Measurements from ENCODE around the gene SYNPO2. TPM values are rescaled to one million over a fixed set of nuclear protein-coding genes. Genes with fewer than 3 reads are reported as not detected.

The SYNPO2 gene
- total RNA-seq, 6 experiments from 2014 or later, result 2.7 to 11.2 (median 8.2) TPM

- Histone ChIP-seq H3K27ac (no peak overlapping the region), H3K27me3 (no peaks in the 10 kb centered on the region), H3K4me1 (no peaks in the 10 kb centered on the region), H3K4me3 (no peak overlapping the region), H3K9me3 (no peaks in the 10 kb centered on the region), H3K36me3 (no peaks in the 10 kb centered on the region)
- WGBS (ENCODE audit: insufficient coverage, low coverage, low lambda C conversion rate, missing lambda C conversion rate), result 89% methylated on average over 6 of the region's 6 CpGs
- ATAC-seq, result no peak
- TF ChIP-seq POLR2A (IDR thresholded peaks at IDR 0.05) (no peak), CTCF (IDR thresholded peaks at IDR 0.05) (no peak)
- intact Hi-C loops (cut with DNase I), result no loop called here
- no peak for DNase-seq
Measured at GRCh38 chr4:118898684-118899138, 10.1 kb downstream of the SYNPO2 start.

DNA sequence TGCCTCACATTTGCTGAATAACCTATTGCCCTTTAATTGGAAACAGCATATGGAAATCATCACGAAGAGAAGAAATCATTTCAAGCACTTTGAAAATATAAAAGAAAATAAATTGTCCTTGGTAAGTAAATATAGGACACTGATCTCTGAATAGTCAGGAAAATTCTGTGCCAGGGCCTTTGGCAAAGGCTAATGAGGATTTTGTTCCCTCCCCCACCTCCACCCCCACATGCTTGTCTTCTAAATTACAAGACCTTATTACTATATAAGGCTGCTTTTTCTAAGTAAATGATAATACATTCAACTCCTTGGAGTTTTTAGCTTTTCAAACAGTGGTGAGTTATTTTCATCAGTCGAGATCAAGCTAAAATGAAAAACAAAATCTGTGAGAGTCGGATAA, 15.8 kb downstream of the SYNPO2 start:
- 52% methylated on average over 3 of the region's 3 CpGs for WGBS (ENCODE audit: insufficient coverage, low coverage, low lambda C conversion rate, missing lambda C conversion rate)
- ATAC-seq (peak in 3 of 4 donors; percentile 48 to 61 (median 54)), DNase-seq (no peak)
- Histone ChIP-seq H3K4me1 (peaks cover 0 to 7% (median 0%) of the 10 kb centered on the region in 4 donors), H3K27ac (no peak overlapping the region), H3K27me3 (no peaks in the 10 kb centered on the region), H3K9me3 (no peaks in the 10 kb centered on the region), H3K4me3 (no peak overlapping the region), H3K36me3 (no peaks in the 10 kb centered on the region)
- intact Hi-C loops (cut with DNase I), result no loop called here
- TF ChIP-seq CTCF (IDR thresholded peaks at IDR 0.05) (no peak), POLR2A (IDR thresholded peaks at IDR 0.05) (no peak)

- H3K36me3 ChIP-seq, result no peaks in the 10 kb centered on the region
- TF ChIP-seq POLR2A (IDR thresholded peaks at IDR 0.05) (no peak), CTCF (IDR thresholded peaks at IDR 0.05) (no peak)
- peaks cover 0 to 7% (median 0%) of the 10 kb centered on the region in 4 donors for H3K4me1 ChIP-seq
- ATAC-seq, result peak; percentile 66 to 75 (median 68)
- no peaks in the 10 kb centered on the region for H3K9me3 ChIP-seq
- H3K27ac ChIP-seq, result no peak overlapping the region
- 44% methylated on average over 2 of the region's 2 CpGs for WGBS (ENCODE audit: insufficient coverage, low coverage, low lambda C conversion rate, missing lambda C conversion rate)
- H3K4me3 ChIP-seq, result no peak overlapping the region
- H3K27me3 ChIP-seq, result no peaks in the 10 kb centered on the region
- no peak for DNase-seq
- intact Hi-C loops (cut with DNase I), result no loop called here
Measured at GRCh38 chr4:118904935-118905334, 16.3 kb downstream of the SYNPO2 start.

DNA sequence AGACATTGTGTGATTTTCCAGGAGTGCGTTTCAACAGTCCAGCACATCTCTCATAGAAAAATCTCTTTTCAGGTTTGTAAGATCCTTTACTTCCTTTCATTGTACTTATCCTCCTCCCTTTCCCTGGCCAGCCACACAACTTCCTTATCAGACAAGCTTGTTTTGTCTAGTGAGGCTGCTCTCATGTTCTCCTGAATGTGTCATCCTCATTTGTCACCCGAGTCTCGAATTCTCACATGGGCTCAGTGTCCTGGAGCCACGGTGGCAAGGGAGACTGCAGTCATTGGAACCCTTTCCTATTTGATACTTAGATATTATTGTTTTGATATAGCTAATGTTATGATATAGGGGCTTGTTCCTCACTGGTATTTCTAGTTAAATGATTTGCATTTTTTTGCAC, 16.9 kb downstream of the SYNPO2 start:
- DNase-seq (no peak), ATAC-seq (peak in 1 of 4 donors; percentile 29)
- Histone ChIP-seq H3K27ac (no peak overlapping the region), H3K4me3 (no peak overlapping the region), H3K27me3 (no peaks in the 10 kb centered on the region), H3K4me1 (peaks cover 0 to 7% (median 0%) of the 10 kb centered on the region in 4 donors), H3K9me3 (no peaks in the 10 kb centered on the region), H3K36me3 (no peaks in the 10 kb centered on the region)
- WGBS (ENCODE audit: insufficient coverage, low coverage, low lambda C conversion rate, missing lambda C conversion rate), result 55% methylated on average over 4 of the region's 4 CpGs
- intact Hi-C loops (cut with DNase I), result no loop called here
- TF ChIP-seq CTCF (IDR thresholded peaks at IDR 0.05) (no peak), POLR2A (IDR thresholded peaks at IDR 0.05) (no peak)
